ENCODE data around the gene EPAS1. TPM values are rescaled to one million over a fixed set of nuclear protein-coding genes. Genes with fewer than 3 reads are reported as not detected.

EPAS1 gene
- total RNA-seq, 1 donor from 2014 or later, result 205 TPM

DNA sequence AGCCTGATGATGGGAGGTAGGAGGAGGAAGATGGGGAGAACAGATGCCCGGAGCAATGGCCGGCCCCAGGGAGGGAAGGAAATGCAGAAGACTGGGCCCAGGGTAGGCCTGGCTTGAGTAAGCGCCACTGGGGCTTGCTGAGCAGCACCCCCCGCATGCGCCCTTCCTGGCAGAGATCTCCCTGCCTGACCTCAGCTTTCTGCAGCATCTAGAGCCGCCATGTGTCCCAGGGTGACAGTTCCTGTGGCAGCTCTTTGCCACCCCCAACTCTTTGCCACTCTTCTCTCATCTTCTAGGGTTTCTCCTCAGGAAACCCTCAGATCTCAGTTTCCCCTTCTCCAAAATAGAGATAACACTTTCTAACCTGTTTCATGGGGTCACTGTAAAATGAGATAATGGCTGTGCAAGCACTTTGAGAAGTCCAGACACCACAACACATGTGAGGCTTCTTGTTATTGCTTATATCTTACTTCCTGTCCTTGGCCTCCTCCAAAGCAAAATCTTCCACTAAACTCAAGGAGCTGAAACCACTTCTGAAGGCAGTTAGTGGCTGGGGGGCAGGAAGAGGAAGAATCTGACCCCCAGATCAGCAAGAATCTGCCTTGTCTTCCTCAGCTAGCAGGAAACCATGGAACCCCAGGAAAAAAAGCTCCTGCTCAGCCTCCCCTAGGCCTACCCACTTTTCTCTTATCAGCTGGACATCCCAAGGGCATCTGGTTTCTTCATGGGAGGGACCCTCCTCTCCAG lies 64.9 kb downstream of the EPAS1 start:
- H3K4me3 ChIP-seq, result no peak overlapping the region
- no peaks in the 10 kb centered on the region for H3K9me3 ChIP-seq (replicated peaks)
- DNase-seq, result no peak
- peak overlapping the region; percentile 40 for H3K27ac ChIP-seq (replicated peaks)
- intact Hi-C loops (cut with micrococcal nuclease), result loop anchor here (10.0 kb wide), 1 partner anchor 347 kb away; no protein-coding TSS in a partner anchor
- peaks cover 90% of the 10 kb centered on the region for H3K4me1 ChIP-seq
- H3K36me3 ChIP-seq, result peaks cover 81% of the 10 kb centered on the region
- no peaks in the 10 kb centered on the region for H3K27me3 ChIP-seq (ENCODE audit: low read depth)
- TF ChIP-seq, protein P1, sequence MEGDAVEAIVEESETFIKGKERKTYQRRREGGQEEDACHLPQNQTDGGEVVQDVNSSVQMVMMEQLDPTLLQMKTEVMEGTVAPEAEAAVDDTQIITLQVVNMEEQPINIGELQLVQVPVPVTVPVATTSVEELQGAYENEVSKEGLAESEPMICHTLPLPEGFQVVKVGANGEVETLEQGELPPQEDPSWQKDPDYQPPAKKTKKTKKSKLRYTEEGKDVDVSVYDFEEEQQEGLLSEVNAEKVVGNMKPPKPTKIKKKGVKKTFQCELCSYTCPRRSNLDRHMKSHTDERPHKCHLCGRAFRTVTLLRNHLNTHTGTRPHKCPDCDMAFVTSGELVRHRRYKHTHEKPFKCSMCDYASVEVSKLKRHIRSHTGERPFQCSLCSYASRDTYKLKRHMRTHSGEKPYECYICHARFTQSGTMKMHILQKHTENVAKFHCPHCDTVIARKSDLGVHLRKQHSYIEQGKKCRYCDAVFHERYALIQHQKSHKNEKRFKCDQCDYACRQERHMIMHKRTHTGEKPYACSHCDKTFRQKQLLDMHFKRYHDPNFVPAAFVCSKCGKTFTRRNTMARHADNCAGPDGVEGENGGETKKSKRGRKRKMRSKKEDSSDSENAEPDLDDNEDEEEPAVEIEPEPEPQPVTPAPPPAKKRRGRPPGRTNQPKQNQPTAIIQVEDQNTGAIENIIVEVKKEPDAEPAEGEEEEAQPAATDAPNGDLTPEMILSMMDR (IDR thresholded peaks at IDR 0.05; ENCODE audit: borderline replicate concordance), result no peak

DNA sequence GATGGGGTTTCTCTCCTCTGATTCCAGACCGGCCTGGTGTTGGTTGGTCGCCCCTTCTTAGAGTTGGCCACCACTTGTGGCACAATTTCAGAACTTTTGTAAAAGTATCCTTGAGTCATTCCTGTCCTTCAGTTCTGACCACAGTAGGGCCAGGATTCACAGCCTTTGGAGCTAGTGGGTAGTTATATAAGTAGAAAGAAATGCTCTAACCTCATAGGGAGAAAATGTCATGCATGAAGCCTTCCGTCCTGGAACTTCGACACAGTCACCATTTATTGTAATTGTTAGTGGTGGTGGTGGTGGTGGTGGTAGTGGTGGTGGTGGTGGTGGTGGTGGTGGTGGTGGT lies 65.4 kb downstream of the EPAS1 start:
- no peaks in the 10 kb centered on the region for H3K9me3 ChIP-seq (replicated peaks)
- DNase-seq, result no peak
- no peaks in the 10 kb centered on the region for H3K27me3 ChIP-seq (ENCODE audit: low read depth)
- intact Hi-C loops (cut with micrococcal nuclease), result loop anchor here (10.0 kb wide), 1 partner anchor 348 kb away; no protein-coding TSS in a partner anchor
- H3K4me1 ChIP-seq, result peaks cover 89% of the 10 kb centered on the region
- TF ChIP-seq, protein P1 (IDR thresholded peaks at IDR 0.05; ENCODE audit: borderline replicate concordance), result no peak
- H3K4me3 ChIP-seq, result no peak overlapping the region
- peak overlapping the region; percentile 40 for H3K27ac ChIP-seq (replicated peaks)
- H3K36me3 ChIP-seq, result peaks cover 81% of the 10 kb centered on the region

DNA sequence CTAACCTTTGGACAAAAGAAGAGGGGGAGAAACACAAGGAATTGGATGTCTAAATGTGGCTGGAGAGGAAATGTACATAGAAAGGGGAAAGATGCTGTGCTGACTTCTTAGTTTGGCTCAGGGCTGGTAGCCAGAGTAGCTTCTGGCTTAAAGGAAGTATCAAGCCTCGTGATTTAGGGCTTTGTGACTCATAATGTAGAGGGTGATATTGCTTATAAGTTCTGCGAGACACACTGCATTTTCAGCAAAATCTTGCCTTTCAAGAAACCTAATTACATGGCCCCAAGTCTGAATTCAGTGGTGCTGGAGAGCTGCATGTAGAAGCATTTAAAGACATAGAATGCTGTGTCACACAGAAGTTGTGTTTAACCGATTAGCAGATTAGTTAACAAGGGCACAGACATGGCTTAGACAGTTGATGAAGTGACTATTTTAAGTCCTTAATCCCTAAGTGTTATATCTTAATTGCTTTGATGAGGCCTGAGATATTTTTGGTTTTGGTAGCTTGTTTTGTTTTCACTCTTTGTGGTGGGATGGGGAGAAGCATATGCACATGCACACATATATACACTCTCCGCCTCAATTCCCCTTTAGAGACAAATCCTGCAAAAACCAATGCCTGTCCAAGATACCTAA lies 66.4 kb downstream of the EPAS1 start:
- intact Hi-C loops (cut with micrococcal nuclease), result loop anchor here (10.0 kb wide), 1 partner anchor 349 kb away; no protein-coding TSS in a partner anchor
- no peak for DNase-seq
- Histone ChIP-seq H3K4me1 (peaks cover 80% of the 10 kb centered on the region), H3K4me3 (no peak overlapping the region), H3K36me3 (peaks cover 81% of the 10 kb centered on the region), H3K9me3 (replicated peaks) (no peaks in the 10 kb centered on the region), H3K27me3 (ENCODE audit: low read depth) (no peaks in the 10 kb centered on the region), H3K27ac (replicated peaks) (peak overlapping the region; percentile 23)
- TF ChIP-seq, protein P1 (IDR thresholded peaks at IDR 0.05; ENCODE audit: borderline replicate concordance), result no peak

DNA sequence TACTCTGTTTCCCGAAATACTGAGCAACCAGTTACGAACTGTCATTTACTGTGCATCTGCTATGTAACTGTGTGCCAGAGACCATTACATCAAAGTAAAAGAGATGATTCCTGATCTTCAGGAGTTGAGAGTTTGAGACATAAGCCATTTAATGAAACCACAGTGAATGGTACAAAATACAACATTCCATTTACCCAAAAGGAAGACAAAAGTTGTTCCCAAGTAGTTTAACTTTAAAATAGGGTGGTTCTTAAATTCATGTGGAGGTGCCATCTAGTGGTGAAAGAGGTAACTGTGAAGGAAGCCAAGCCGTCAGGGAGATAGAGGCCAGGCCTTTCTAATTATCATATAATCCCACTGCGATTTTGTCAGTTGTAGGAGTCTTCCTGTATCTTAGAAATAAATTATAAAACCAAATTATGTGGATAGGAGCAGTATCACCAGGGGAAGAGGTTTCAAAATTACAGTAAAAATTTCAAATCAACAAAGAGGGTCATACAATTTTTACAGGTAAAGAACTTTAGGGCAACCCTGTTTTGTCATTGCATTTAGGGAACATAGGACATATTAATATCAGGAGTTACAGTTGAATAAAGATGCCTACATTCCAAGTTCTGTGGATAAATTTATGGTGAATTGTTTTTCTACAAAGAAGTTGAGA lies 67.7 kb downstream of the EPAS1 start:
- no peak for DNase-seq
- Histone ChIP-seq H3K36me3 (peaks cover 84% of the 10 kb centered on the region), H3K4me3 (no peak overlapping the region), H3K27ac (replicated peaks) (peak overlapping the region; percentile 29), H3K27me3 (ENCODE audit: low read depth) (no peaks in the 10 kb centered on the region), H3K4me1 (peaks cover 68% of the 10 kb centered on the region), H3K9me3 (replicated peaks) (no peaks in the 10 kb centered on the region)
- TF ChIP-seq, protein P1 (IDR thresholded peaks at IDR 0.05; ENCODE audit: borderline replicate concordance), result peak; percentile 91
- intact Hi-C loops (cut with micrococcal nuclease), result loop anchor here (10.0 kb wide), 1 partner anchor 350 kb away; no protein-coding TSS in a partner anchor

DNA sequence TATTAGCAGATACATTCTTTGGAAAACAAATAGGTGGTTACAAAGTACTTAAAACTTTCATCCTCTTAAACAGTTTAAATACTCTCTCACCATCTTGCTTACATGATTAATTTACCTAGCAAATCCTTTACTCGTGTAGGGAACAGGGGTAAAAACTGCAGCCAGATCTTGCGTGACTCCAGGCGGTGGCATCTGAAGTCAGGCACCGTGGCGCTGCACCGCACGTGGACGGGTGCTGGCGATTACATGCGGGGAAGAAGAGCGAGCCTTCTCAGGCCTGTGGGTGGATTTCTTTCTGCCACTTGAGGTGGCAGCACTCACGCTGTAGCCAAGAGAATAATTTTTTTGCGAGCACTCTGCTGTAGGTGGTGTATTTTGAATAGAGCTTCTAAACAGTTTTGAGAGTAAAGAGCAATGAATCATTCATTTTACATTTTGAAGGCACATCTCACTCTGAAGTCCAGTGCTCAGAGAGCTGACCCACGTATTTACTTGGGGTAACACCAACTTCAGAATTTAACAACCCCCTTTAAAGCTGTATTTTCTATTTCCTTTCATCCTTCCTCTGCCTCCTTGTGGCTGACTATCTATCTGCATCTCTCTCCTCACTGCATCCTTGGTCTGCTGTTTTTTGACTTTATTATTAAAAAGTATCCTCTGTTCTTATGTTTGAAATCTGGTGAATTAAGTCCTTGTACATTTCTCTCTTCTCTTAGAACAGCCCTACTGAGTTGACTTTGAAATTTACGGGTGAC lies 68.9 kb downstream of the EPAS1 start:
- no peak overlapping the region for H3K4me3 ChIP-seq
- no peak for DNase-seq
- intact Hi-C loops (cut with micrococcal nuclease), result loop anchor here (10.0 kb wide), 1 partner anchor 351 kb away; no protein-coding TSS in a partner anchor
- H3K27ac ChIP-seq (replicated peaks), result peak overlapping the region; percentile 29
- peaks cover 66% of the 10 kb centered on the region for H3K4me1 ChIP-seq
- H3K9me3 ChIP-seq (replicated peaks), result no peaks in the 10 kb centered on the region
- TF ChIP-seq, protein P1 (IDR thresholded peaks at IDR 0.05; ENCODE audit: borderline replicate concordance), result peak; percentile 49
- peaks cover 84% of the 10 kb centered on the region for H3K36me3 ChIP-seq
- no peaks in the 10 kb centered on the region for H3K27me3 ChIP-seq (ENCODE audit: low read depth)

Data from left ventricle myocardium inferior (tissue), 1 donor.